ENCODE measurements around the gene GABPB2.
A peak's percentile ranks its signal among the peaks of the same experiment; 100 is the strongest.
"Not testable (repeated sequence)": the region's sequence is repeated elsewhere in the genome, so short reads cannot be mapped to it uniquely, and the experiment has no call there.

Gene GABPB2

GRCh38 chr1:151060007-151060656, 10.4 kb upstream of the GABPB2 start, which contains the start of gene MLLT11:
Gene MLLT11 (plus strand): TSS chr1:151060397. CDS start chr1:151067225, 6,828 bp downstream.
- peak; percentile 88 for DNase-seq

GRCh38 chr1:151060657-151061421, 9.7 kb upstream of the GABPB2 start:
- DNase-seq: no peak

GRCh38 chr1:151061704-151062103, 8.9 kb upstream of the GABPB2 start:
- DNase-seq: no peak

- no peak for DNase-seq
Observed at GRCh38 chr1:151062741-151063371, 7.7 kb upstream of the GABPB2 start.

GRCh38 chr1:151065089-151065645, 5.4 kb upstream of the GABPB2 start:
- DNase-seq: no peak

GRCh38 chr1:151067185-151067584, 3.4 kb upstream of the GABPB2 start:
- no peak for DNase-seq

GRCh38 chr1:151069103-151069486, 1.5 kb upstream of the GABPB2 start:
- no peak for DNase-seq

GRCh38 chr1:151072224-151072623, 1.7 kb downstream of the GABPB2 start:
- DNase-seq: no peak

- DNase-seq: no peak
Observed at GRCh38 chr1:151085953-151086559, 15.5 kb downstream of the GABPB2 start.

- not testable (repeated sequence) for DNase-seq
Observed at GRCh38 chr1:151097426-151097825, 26.9 kb downstream of the GABPB2 start.

- DNase-seq: no peak
Observed at GRCh38 chr1:151098126-151098525, 27.6 kb downstream of the GABPB2 start.

GRCh38 chr1:151104630-151105029, 34.1 kb downstream of the GABPB2 start:
- DNase-seq: no peak

GRCh38 chr1:151106894-151107293, 36.3 kb downstream of the GABPB2 start:
- no peak for DNase-seq

GRCh38 chr1:151108331-151108730, 37.8 kb downstream of the GABPB2 start:
- no peak for DNase-seq

- no peak for DNase-seq
Observed at GRCh38 chr1:151113877-151114276, 43.3 kb downstream of the GABPB2 start.

- no peak for DNase-seq
Observed at GRCh38 chr1:151124763-151125403, 54.3 kb downstream of the GABPB2 start.

- DNase-seq: no peak
Observed at GRCh38 chr1:151128800-151129199, 58.2 kb downstream of the GABPB2 start.

- DNase-seq: peak; percentile 94
Observed at GRCh38 chr1:151130987-151131586, 60.5 kb downstream of the GABPB2 start.

GRCh38 chr1:151131701-151132334, 61.3 kb downstream of the GABPB2 start:
- DNase-seq: peak; percentile 62

GRCh38 chr1:151132335-151133017, 61.9 kb downstream of the GABPB2 start:
- DNase-seq: no peak

All from femur (tissue), 1 donor.